Hindlimb muscle (tissue), 1 donor: Measurements from ENCODE around the gene TTLL11. TPM values are rescaled to one million over a fixed set of nuclear protein-coding genes. Genes with fewer than 3 reads are reported as not detected.
"Not testable (repeated sequence)": the region's sequence is repeated elsewhere in the genome, so short reads cannot be mapped to it uniquely, and the experiment has no call there.

ENCODE experiments used
- DNase-seq: peaks from one replicate; pipeline ENCODE4 v3.0.0-alpha.2; 2013
- polyA plus RNA-seq: library from polyadenylated mRNA; unstranded; fragments of 120-200 nt; gene quantifications from one replicate; pipeline ENCODE4 v1.2.1, GENCODE V29; 2013; ENCODE audit not compliant: insufficient read length

Gene TTLL11
- polyA plus RNA-seq, 1 donor = 27.9 TPM

GRCh38 chr9:121809356-121810050 is 283.6 kb downstream of the TTLL11 start:
- DNase-seq = no peak

GRCh38 chr9:121808781-121809180 is 284.3 kb downstream of the TTLL11 start:
- no peak for DNase-seq

- peak; percentile 32 for DNase-seq
These were observed 285.3 kb downstream of the TTLL11 start for GRCh38 chr9:121807823-121808278.

- no peak for DNase-seq
These were observed 285.9 kb downstream of the TTLL11 start for GRCh38 chr9:121807069-121807822.

- DNase-seq = no peak
These were observed 290.4 kb downstream of the TTLL11 start for GRCh38 chr9:121802753-121803152.

- no peak for DNase-seq
These were observed 291.5 kb downstream of the TTLL11 start for GRCh38 chr9:121801579-121801978.

- DNase-seq = no peak
These were observed 292.7 kb downstream of the TTLL11 start for GRCh38 chr9:121800376-121800775.

GRCh38 chr9:121798941-121799340 is 294.2 kb downstream of the TTLL11 start:
- DNase-seq = no peak

- DNase-seq = no peak
These were observed 296.0 kb downstream of the TTLL11 start for GRCh38 chr9:121797081-121797480.

- not testable (repeated sequence) for DNase-seq
These were observed 298.8 kb downstream of the TTLL11 start for GRCh38 chr9:121794334-121794733.

GRCh38 chr9:121792476-121792875 is 300.6 kb downstream of the TTLL11 start:
- not testable (repeated sequence) for DNase-seq

GRCh38 chr9:121790841-121791240 is 302.3 kb downstream of the TTLL11 start:
- DNase-seq = no peak

GRCh38 chr9:121788686-121789366 is 304.3 kb downstream of the TTLL11 start:
- no peak for DNase-seq

GRCh38 chr9:121786998-121787422 is 306.1 kb downstream of the TTLL11 start:
- no peak for DNase-seq

- no peak for DNase-seq
These were observed 306.6 kb downstream of the TTLL11 start for GRCh38 chr9:121786543-121786948.

- DNase-seq = no peak
These were observed 307.2 kb downstream of the TTLL11 start for GRCh38 chr9:121785673-121786542.

- DNase-seq = no peak
These were observed 308.2 kb downstream of the TTLL11 start for GRCh38 chr9:121784731-121785411.

GRCh38 chr9:121783521-121784507 is 309.3 kb downstream of the TTLL11 start:
- DNase-seq = peak; percentile 63

- DNase-seq = no peak
These were observed 310.0 kb downstream of the TTLL11 start for GRCh38 chr9:121783111-121783510.

- DNase-seq = no peak
These were observed 310.5 kb downstream of the TTLL11 start for GRCh38 chr9:121782514-121783110.
